Lower leg skin (tissue), 4 donors: ENCODE results near the gene PCDHGA4. TPM values are rescaled to one million over a fixed set of nuclear protein-coding genes. Genes with fewer than 3 reads are reported as not detected.

Experiments used
- DNase-seq, 2 donors: peaks; one replicate each; pipeline ENCODE4 v3.0.0-alpha.2; 2019; ENCODE audit warnings: low spot score in 2 of 2
- H3K4me3 ChIP-seq: fragments of 200-600 bp; sonication (generic); 2 replicates; pipeline ENCODE4 v1.5.1; 2017; ENCODE audit warnings: mild to moderate bottlenecking, low read depth; ENCODE audit not compliant: poor library complexity, severe bottlenecking
- CTCF ChIP-seq, 3 donors: fragments of 450-650 bp; IDR thresholded peaks; one replicate each; pipeline ENCODE4 v1.5.1; 2016; ENCODE audit warnings: antibody characterized with exemption in 3 of 3, mild to moderate bottlenecking in 3 of 3, moderate library complexity in 2 of 3
- POLR2A ChIP-seq, 2 donors: fragments of 450-650 bp; IDR thresholded peaks; one replicate each; pipeline ENCODE4 v1.6.1; 2016 to 2017; ENCODE audit warnings: antibody characterized with exemption in 2 of 2, mild to moderate bottlenecking in 1 of 2, moderate library complexity in 1 of 2
- WGBS, 2 donors: methylation state at CpG; one replicate each; pipeline ENCODE4 v1.1.5; 2018; 5-methylcytosine and 5-hydroxymethylcytosine counted together
- intact Hi-C: fragments of 100-400 bp; cut with DNase I; formaldehyde crosslinking; loops from one replicate; pipeline ENCODE4 v1.15.0; 2023; ENCODE audit warnings: low total_unique reads
- total RNA-seq, 4 donors: library from RNA; depleted of rRNA; stranded (reverse); fragments of >200 nt; gene quantifications; one replicate each; pipeline ENCODE4 v1.1.0, GENCODE V29; 2016

Gene PCDHGA4
- total RNA-seq, 4 donors from 2014 or later = 0.25 to 4.3 (median 2.4) TPM

GRCh38 chr5:141399555-141400258, 44.9 kb downstream of the PCDHGA4 start:
- intact Hi-C loops = no loop called here
- WGBS, 2 donors = 31 to 33% methylated on average over 23 to 41 of the region's 61 CpGs
- DNase-seq = no peak
- no peak for TF ChIP-seq POLR2A (IDR thresholded peaks at IDR 0.05)
- TF ChIP-seq CTCF (IDR thresholded peaks at IDR 0.05) = no peak
- no peak overlapping the region for H3K4me3 ChIP-seq

GRCh38 chr5:141402553-141403243, 47.9 kb downstream of the PCDHGA4 start, which contains the start of gene PCDHGA9:
Gene PCDHGA9, plus strand, starts transcription at chr5:141402778. Its CDS starts 175 bp downstream, at chr5:141402953.
- intact Hi-C loops = no loop called here
- WGBS, 2 donors = 14 to 20% methylated on average over 26 to 27 of the region's 27 CpGs
- TF ChIP-seq CTCF (IDR thresholded peaks at IDR 0.05) (no peak), POLR2A (IDR thresholded peaks at IDR 0.05) (no peak)
- no peak for DNase-seq
- no peak within 1 kb of the TSS for H3K4me3 ChIP-seq

- intact Hi-C loops = no loop called here
- H3K4me3 ChIP-seq = no peak overlapping the region
- TF ChIP-seq POLR2A (IDR thresholded peaks at IDR 0.05) (no peak), CTCF (IDR thresholded peaks at IDR 0.05) (no peak)
- no peak for DNase-seq
- WGBS, 2 donors = 32 to 35% methylated on average over 22 of the region's 22 CpGs
Observed at GRCh38 chr5:141403387-141403786, 48.6 kb downstream of the PCDHGA4 start.

Other genes with a start within 250 kb of the PCDHGA4 start
- 1 to 10 TPM; 1.1 to 2.8 (median 2.0) TPM for gene PCDHB4, start 233.2 kb upstream of the PCDHGA4 start, total RNA-seq
- 1 to 10 TPM in 2 of 4 donors, under 1 TPM in 1, not detected in 1; 0.49 to 4.9 (median 1.4) TPM for gene PCDHB5, start 219.8 kb upstream of the PCDHGA4 start, total RNA-seq
- gene PCDHB6, start 205.0 kb upstream of the PCDHGA4 start, total RNA-seq = 1 to 10 TPM in 2 of 4 donors, under 1 TPM in 1, not detected in 1; 0.93 to 1.3 (median 1.3) TPM
- 1 to 10 TPM in 1 of 4 donors, under 1 TPM in 3; 0.49 to 1.1 (median 0.58) TPM for gene PCDHB7, start 182.4 kb upstream of the PCDHGA4 start, total RNA-seq
- 1 to 10 TPM in 2 of 4 donors, under 1 TPM in 2; 0.10 to 1.2 (median 0.76) TPM for gene PCDHB8, start 177.2 kb upstream of the PCDHGA4 start, total RNA-seq
- gene PCDHB16, start 172.6 kb upstream of the PCDHGA4 start, total RNA-seq = 1 to 10 TPM in 3 of 4 donors, under 1 TPM in 1; 0.55 to 3.2 (median 1.9) TPM
- gene PCDHB9, start 167.9 kb upstream of the PCDHGA4 start, total RNA-seq = 1 to 10 TPM in 2 of 4 donors, under 1 TPM in 2; 0.38 to 2.2 (median 1.2) TPM
- gene PCDHB10, start 162.7 kb upstream of the PCDHGA4 start, total RNA-seq = 1 to 10 TPM in 2 of 4 donors, under 1 TPM in 2; 0.19 to 1.5 (median 0.76) TPM
- 1 to 10 TPM in 3 of 4 donors, under 1 TPM in 1; 0.63 to 1.7 (median 1.4) TPM for gene PCDHB11, start 155.4 kb upstream of the PCDHGA4 start, total RNA-seq
- 1 to 10 TPM in 2 of 4 donors, under 1 TPM in 1, not detected in 1; 0.49 to 3.2 (median 2.3) TPM for gene PCDHB12, start 146.3 kb upstream of the PCDHGA4 start, total RNA-seq
- gene PCDHB13, start 141.1 kb upstream of the PCDHGA4 start, total RNA-seq = 1 to 10 TPM; 3.3 to 9.0 (median 5.0) TPM
- gene PCDHB14, start 131.7 kb upstream of the PCDHGA4 start, total RNA-seq = 1 to 10 TPM; 5.4 to 7.5 (median 6.2) TPM
- gene PCDHB15, start 109.6 kb upstream of the PCDHGA4 start, total RNA-seq = 1 to 10 TPM in 3 of 4 donors, under 1 TPM in 1; 0.46 to 2.0 (median 1.4) TPM
- gene SLC25A2, start 51.0 kb upstream of the PCDHGA4 start, total RNA-seq = 1 to 10 TPM in 1 of 4 donors, under 1 TPM in 2, not detected in 1; 0.66 to 5.0 (median 0.67) TPM
- gene TAF7, start 34.2 kb upstream of the PCDHGA4 start, total RNA-seq = 10 to 100 TPM; 46.9 to 76.0 (median 64.9) TPM
- under 1 TPM in 3 of 4 donors, not detected in 1; 0.52 to 0.54 (median 0.53) TPM for gene PCDHGA1, start 24.5 kb upstream of the PCDHGA4 start, total RNA-seq
- 1 to 10 TPM; 1.4 to 5.3 (median 1.9) TPM for gene PCDHGA2, start 16.3 kb upstream of the PCDHGA4 start, total RNA-seq
- gene PCDHGA3, start 11.2 kb upstream of the PCDHGA4 start, total RNA-seq = 1 to 10 TPM; 1.0 to 3.5 (median 2.9) TPM
- gene PCDHGB1, start 4.9 kb upstream of the PCDHGA4 start, total RNA-seq = 1 to 10 TPM in 3 of 4 donors, under 1 TPM in 1; 0.30 to 1.3 (median 1.1) TPM
- 1 to 10 TPM; 2.1 to 4.0 (median 2.6) TPM for gene PCDHGB2, start 5.0 kb downstream of the PCDHGA4 start, total RNA-seq
- gene PCDHGA5, start 9.1 kb downstream of the PCDHGA4 start, total RNA-seq = 1 to 10 TPM in 3 of 4 donors, under 1 TPM in 1; 0.51 to 3.4 (median 1.6) TPM
- gene PCDHGB3, start 15.2 kb downstream of the PCDHGA4 start, total RNA-seq = 1 to 10 TPM; 3.0 to 7.9 (median 4.8) TPM
- gene PCDHGA6, start 18.9 kb downstream of the PCDHGA4 start, total RNA-seq = 1 to 10 TPM; 2.5 to 3.7 (median 3.6) TPM
- gene PCDHGA7, start 27.7 kb downstream of the PCDHGA4 start, total RNA-seq = 1 to 10 TPM; 2.2 to 2.5 (median 2.5) TPM
- gene PCDHGB4, start 32.7 kb downstream of the PCDHGA4 start, total RNA-seq = 1 to 10 TPM; 5.2 to 8.9 (median 8.4) TPM
- 1 to 10 TPM in 3 of 4 donors, under 1 TPM in 1; 0.97 to 2.2 (median 1.6) TPM for gene PCDHGA8, start 37.6 kb downstream of the PCDHGA4 start, total RNA-seq
- 10 to 100 TPM; 12.3 to 17.6 (median 14.6) TPM for gene PCDHGB5, start 42.9 kb downstream of the PCDHGA4 start, total RNA-seq
- 1 to 10 TPM; 5.6 to 8.2 (median 6.3) TPM for gene PCDHGA9, start 47.8 kb downstream of the PCDHGA4 start, total RNA-seq
- 1 to 10 TPM; 4.4 to 7.4 (median 6.6) TPM for gene PCDHGB6, start 53.0 kb downstream of the PCDHGA4 start, total RNA-seq
- 10 to 100 TPM in 1 of 4 donors, 1 to 10 TPM in 3; 6.8 to 11.7 (median 8.3) TPM for gene PCDHGA10, start 58.0 kb downstream of the PCDHGA4 start, total RNA-seq
- gene PCDHGB7, start 62.7 kb downstream of the PCDHGA4 start, total RNA-seq = 10 to 100 TPM in 2 of 4 donors, 1 to 10 TPM in 2; 8.0 to 11.3 (median 10.1) TPM
- 1 to 10 TPM; 3.2 to 6.9 (median 3.7) TPM for gene PCDHGA11, start 66.0 kb downstream of the PCDHGA4 start, total RNA-seq
- 1 to 10 TPM; 3.4 to 9.1 (median 6.3) TPM for gene PCDHGA12, start 75.5 kb downstream of the PCDHGA4 start, total RNA-seq
- 10 to 100 TPM; 45.5 to 80.8 (median 49.7) TPM for gene PCDHGC3, start 120.9 kb downstream of the PCDHGA4 start, total RNA-seq
- gene PCDHGC4, start 130.0 kb downstream of the PCDHGA4 start, total RNA-seq = 10 to 100 TPM in 1 of 4 donors, 1 to 10 TPM in 3; 1.2 to 34.5 (median 2.2) TPM
- 1 to 10 TPM; 1.1 to 1.7 (median 1.7) TPM for gene PCDHGC5, start 134.1 kb downstream of the PCDHGA4 start, total RNA-seq